Skeletal muscle tissue (tissue), 4 donors: ENCODE results near the gene DOHH. TPM values are rescaled to one million over a fixed set of nuclear protein-coding genes. Genes with fewer than 3 reads are reported as not detected.

Source experiments
- H3K27ac ChIP-seq: one replicate; pipeline ENCODE4 v1.7.0; 2013; ENCODE audit warnings: mild to moderate bottlenecking, low read depth, low read length, inconsistent platforms
- H3K27me3 ChIP-seq, 3 donors: one replicate each; pipeline ENCODE4 v1.7.0; 2013; ENCODE audit warnings: low read length in 3 of 3; ENCODE audit not compliant: control insufficient read depth in 3 of 3, insufficient read depth in 3 of 3
- H3K36me3 ChIP-seq, 3 donors: one replicate each; pipeline ENCODE4 v1.7.0; 2013; ENCODE audit warnings: low read length in 3 of 3; ENCODE audit not compliant: control insufficient read depth in 3 of 3, insufficient read depth in 3 of 3
- H3K4me1 ChIP-seq, 3 donors: one replicate each; pipeline ENCODE4 v1.7.0; 2013; ENCODE audit warnings: low read length in 3 of 3, mild to moderate bottlenecking in 3 of 3; ENCODE audit not compliant: control insufficient read depth in 3 of 3, insufficient read depth in 3 of 3
- H3K4me3 ChIP-seq, 3 donors: one replicate each; pipeline ENCODE4 v1.7.0; 2013; ENCODE audit warnings: low read length in 3 of 3
- H3K9ac ChIP-seq, 3 donors: one replicate each; pipeline ENCODE4 v1.7.0; 2013; ENCODE audit warnings: low read length in 3 of 3, mild to moderate bottlenecking in 3 of 3, moderate library complexity in 2 of 3, low read depth in 1 of 3
- H3K9me3 ChIP-seq, 3 donors: one replicate each; pipeline ENCODE4 v1.7.0; 2013; ENCODE audit warnings: low read length in 3 of 3; ENCODE audit not compliant: control insufficient read depth in 3 of 3
- total RNA-seq: library from RNA; depleted of rRNA; stranded (reverse); fragments of >200 nt; gene quantifications from one replicate; pipeline ENCODE4 v1.2.3, GENCODE V29; 2014
- donor health status: Osteomylitis.

DOHH gene
- total RNA-seq, 1 donor from 2014 or later = 9.4 TPM

DNA sequence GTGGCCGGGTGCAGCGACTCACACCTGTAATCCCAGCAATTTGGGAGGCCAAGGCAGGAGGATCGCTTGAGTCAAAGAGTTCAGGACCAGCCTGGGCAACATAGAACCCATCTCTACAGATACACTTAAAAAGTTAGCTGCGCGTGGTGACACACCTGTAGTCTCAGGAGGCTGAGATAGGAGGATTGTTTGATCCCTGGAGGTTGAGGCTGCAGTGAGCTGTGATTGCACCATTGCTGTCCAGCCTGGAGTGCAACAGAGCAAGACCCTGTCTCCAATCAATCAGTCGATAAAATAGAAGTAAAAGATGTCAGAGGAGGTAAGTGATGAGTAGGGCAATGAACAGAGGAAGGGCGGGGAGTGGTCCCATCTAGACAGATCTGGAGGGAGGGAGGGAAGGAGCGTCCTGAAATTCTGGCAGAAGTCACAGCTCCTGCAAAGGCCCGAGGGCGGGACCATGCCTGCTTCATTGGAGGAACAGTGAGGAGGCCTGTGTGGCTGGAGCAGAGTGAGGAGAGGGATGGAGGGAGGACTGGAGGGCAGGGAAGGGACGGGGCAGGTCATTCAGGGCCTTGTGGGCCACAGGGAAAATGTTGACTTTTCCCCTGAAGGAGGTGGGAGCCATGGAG, 29.9 kb downstream of the DOHH start:
- Histone ChIP-seq H3K9me3 (no peaks in the 10 kb centered on the region), H3K4me3 (no peak overlapping the region), H3K27me3 (peaks cover under 1 to 11% (median 10%) of the 10 kb centered on the region in 3 donors), H3K9ac (no peak overlapping the region), H3K27ac (no peak overlapping the region), H3K36me3 (no peaks in the 10 kb centered on the region), H3K4me1 (peaks cover 7 to 15% (median 8%) of the 10 kb centered on the region in 3 donors)

DNA sequence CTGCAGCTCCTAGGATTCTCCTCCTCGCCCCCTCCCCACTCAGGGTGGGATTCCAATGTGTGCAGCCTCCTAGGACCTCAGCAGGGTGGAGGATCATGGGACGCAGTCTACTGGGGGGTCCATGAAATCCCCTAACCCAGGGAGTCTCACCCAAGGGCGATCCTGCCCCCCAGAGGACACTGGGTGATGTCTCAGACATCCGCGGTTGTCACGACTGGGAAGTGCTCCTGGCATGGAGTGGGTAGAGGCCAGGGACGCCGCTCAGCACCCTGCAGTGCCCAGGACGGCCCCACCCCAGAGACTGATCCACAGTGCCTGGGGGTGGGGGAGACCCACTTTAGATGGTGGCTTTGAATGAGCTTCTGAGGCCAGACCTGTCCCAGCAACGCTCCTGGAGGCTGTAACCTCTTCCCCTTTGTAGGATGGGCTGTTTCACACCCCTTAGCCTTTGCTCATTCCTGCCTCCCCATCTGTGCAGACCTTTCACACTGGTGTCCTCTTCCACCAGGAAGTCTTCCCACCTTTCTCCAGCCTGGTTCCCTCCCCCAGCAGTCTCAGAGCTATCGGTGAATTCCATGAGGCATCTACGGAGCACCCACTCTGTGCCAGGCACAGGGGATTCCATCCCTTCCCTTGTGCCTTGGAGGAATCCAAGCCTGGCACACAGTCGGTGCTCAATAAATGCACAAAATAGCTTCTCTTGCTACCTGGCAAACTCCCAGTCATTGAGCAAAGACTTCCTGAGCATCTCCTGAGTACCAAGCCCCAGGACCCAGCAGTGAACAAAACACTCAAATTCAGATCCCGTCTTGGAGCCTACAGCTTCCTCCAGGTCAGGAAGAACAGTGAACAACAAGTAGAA, 30.6 kb downstream of the DOHH start:
- Histone ChIP-seq H3K9me3 (no peaks in the 10 kb centered on the region), H3K27me3 (peaks cover 0 to 7% (median 5%) of the 10 kb centered on the region in 3 donors), H3K9ac (no peak overlapping the region), H3K4me3 (no peak overlapping the region), H3K27ac (no peak overlapping the region), H3K4me1 (peaks cover 7 to 15% (median 11%) of the 10 kb centered on the region in 3 donors), H3K36me3 (no peaks in the 10 kb centered on the region)

GRCh38 chr19:3468211-3468610, 32.3 kb downstream of the DOHH start:
- no peak overlapping the region for H3K27ac ChIP-seq
- peaks cover 7 to 15% (median 11%) of the 10 kb centered on the region in 3 donors for H3K4me1 ChIP-seq
- no peaks in the 10 kb centered on the region for H3K9me3 ChIP-seq
- H3K4me3 ChIP-seq = no peak overlapping the region
- H3K9ac ChIP-seq = no peak overlapping the region
- H3K27me3 ChIP-seq = no peaks in the 10 kb centered on the region
- peaks cover 0 to 1% (median 0%) of the 10 kb centered on the region in 3 donors for H3K36me3 ChIP-seq

DNA sequence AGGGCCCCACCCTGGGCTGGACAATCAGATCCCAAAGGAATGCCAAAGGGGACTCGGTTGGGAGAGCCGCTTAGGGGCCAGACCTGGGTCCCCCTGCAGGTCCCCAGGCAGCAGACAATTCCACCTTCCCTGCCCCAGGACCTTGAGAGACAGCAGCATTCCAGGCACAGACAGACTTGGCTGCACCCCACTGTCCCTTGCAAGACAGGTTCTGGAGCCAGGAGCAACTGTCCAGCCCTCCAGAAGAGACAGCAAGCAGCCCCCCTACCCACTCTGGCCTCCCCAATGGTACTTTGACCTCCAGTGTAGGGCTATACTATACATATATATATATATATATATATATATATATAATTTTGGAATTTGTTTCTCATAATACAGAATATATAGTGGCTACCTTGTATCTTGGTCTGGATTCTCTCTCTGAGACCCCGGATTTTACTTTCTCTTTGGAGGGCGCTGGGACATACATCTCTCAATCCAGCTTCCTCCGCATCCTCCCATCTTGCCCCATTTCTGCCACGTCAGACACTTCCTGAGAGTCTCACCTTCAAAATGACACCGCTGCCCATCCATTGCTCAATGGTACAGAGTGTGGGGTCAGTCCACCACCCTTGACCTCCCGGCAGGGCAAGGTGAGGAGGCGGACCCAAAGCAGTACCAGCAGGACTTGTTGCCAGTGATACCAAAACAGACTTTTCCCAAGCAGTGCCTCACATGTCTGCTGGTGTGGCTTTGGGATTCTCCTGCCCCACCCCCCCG, 32.9 kb downstream of the DOHH start:
- H3K27ac ChIP-seq = no peak overlapping the region
- no peaks in the 10 kb centered on the region for H3K27me3 ChIP-seq
- no peaks in the 10 kb centered on the region for H3K9me3 ChIP-seq
- no peak overlapping the region for H3K4me3 ChIP-seq
- peaks cover under 1 to 2% (median 1%) of the 10 kb centered on the region in 3 donors for H3K36me3 ChIP-seq
- peaks cover 7 to 15% (median 10%) of the 10 kb centered on the region in 3 donors for H3K4me1 ChIP-seq
- no peak overlapping the region for H3K9ac ChIP-seq

DNA sequence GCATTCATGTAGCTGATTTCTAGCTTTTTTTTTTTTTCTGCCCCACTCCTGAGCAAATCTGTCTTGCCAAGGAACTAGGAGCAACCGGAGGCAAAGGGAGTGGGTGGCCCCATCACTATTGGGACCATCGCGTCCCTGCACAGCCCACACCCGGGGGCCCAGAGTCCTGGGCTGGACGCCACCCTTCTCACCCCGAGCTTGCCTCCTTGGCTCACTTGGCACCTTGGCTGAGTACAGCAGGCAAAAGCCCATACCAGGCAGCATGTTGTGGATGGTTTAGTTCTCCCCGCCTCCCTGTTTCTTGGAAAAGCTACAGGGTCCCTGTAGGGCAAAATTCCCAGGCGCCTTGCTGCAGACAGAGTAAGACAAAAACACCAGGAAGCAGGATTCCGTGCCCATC, 33.8 kb downstream of the DOHH start:
- Histone ChIP-seq H3K27ac (no peak overlapping the region), H3K9ac (no peak overlapping the region), H3K36me3 (peaks cover 2 to 5% (median 5%) of the 10 kb centered on the region in 3 donors), H3K9me3 (no peaks in the 10 kb centered on the region), H3K4me3 (no peak overlapping the region), H3K4me1 (peaks cover 2 to 9% (median 4%) of the 10 kb centered on the region in 3 donors), H3K27me3 (no peaks in the 10 kb centered on the region)

GRCh38 chr19:3465552-3465951, 34.9 kb downstream of the DOHH start:
- Histone ChIP-seq H3K9ac (peak overlapping the region in 1 of 3 donors; percentile 25), H3K4me1 (peaks cover 2 to 9% (median 4%) of the 10 kb centered on the region in 3 donors), H3K36me3 (peaks cover 4 to 5% (median 5%) of the 10 kb centered on the region in 3 donors), H3K4me3 (no peak overlapping the region), H3K27ac (no peak overlapping the region), H3K27me3 (no peaks in the 10 kb centered on the region), H3K9me3 (no peaks in the 10 kb centered on the region)

- no peak overlapping the region for H3K4me3 ChIP-seq
- H3K27ac ChIP-seq = no peak overlapping the region
- H3K9ac ChIP-seq = no peak overlapping the region
- no peaks in the 10 kb centered on the region for H3K27me3 ChIP-seq
- peaks cover 7 to 13% (median 7%) of the 10 kb centered on the region in 3 donors for H3K4me1 ChIP-seq
- peaks cover 4 to 8% (median 5%) of the 10 kb centered on the region in 3 donors for H3K36me3 ChIP-seq
- H3K9me3 ChIP-seq = no peaks in the 10 kb centered on the region
These were observed 35.8 kb downstream of the DOHH start for GRCh38 chr19:3464587-3465235.

DNA sequence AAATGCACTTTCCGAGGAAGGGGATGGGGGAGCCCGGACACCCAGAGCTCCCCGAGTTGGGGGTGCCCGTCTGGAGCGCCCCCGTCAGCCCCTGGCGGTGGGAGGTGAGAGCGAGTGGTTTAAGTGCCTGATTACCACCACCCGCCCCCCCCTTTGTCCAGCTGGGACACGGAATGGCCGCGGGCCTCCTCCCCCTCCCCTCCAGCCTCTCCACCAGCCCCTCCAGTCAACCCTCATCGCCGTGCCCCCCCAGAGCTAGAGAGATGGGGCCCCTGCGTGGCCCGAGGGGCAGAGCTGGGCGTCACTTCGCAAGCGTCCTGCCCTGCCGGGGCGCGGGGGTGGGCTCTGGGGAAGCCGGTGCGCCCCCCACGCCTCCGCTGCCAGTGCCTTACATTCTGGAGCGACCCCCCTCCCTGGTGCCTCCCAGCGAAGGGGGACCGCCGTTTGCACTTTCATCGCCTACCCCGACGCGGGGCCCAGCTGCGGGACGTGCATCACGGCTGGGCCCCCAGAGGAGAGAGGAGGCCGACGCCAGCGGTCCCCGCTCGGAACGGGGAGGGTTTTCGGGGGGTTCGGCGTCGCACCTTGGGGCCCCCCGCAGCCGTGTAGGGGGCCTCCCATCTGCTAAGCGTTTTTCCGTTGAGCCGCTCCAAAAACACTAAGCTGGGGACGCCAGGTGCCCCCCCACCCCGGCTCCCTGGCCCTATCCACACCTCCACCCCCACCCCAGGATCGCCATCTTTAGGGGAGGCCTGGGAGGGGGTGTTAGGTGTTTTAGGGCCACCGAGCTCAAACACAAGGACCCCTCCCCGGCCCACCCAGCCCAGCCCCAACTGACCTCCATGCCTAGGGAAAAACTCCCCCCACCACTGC, 36.5 kb downstream of the DOHH start:
- no peak overlapping the region for H3K27ac ChIP-seq
- no peak overlapping the region for H3K9ac ChIP-seq
- H3K9me3 ChIP-seq = no peaks in the 10 kb centered on the region
- no peak overlapping the region for H3K4me3 ChIP-seq
- peaks cover 12 to 19% (median 14%) of the 10 kb centered on the region in 3 donors for H3K4me1 ChIP-seq
- peaks cover 4 to 8% (median 5%) of the 10 kb centered on the region in 3 donors for H3K36me3 ChIP-seq
- H3K27me3 ChIP-seq = no peaks in the 10 kb centered on the region
